Ovary (tissue), 9 donors: ENCODE measurements around the gene GSTO2. TPM values are rescaled to one million over a fixed set of nuclear protein-coding genes. Genes with fewer than 3 reads are reported as not detected.

ENCODE experiments used
- DNase-seq, 5 donors: peaks; one replicate each; pipeline ENCODE4 v3.0.0-alpha.2; 2019 to 2020
- H3K27ac ChIP-seq, 2 donors: fragments of 200-600 bp; one replicate each; pipeline versions ENCODE4 v1.5.1 to v1.8.0; 2019 to 2022
- H3K27me3 ChIP-seq: fragments of 200-600 bp; one replicate; pipeline ENCODE4 v1.8.0; 2022
- H3K36me3 ChIP-seq: fragments of 200-600 bp; sonication (generic); one replicate; pipeline ENCODE4 v1.5.1; 2019
- H3K4me1 ChIP-seq: one replicate; pipeline ENCODE4 v1.8.1; 2013; ENCODE audit warnings: mild to moderate bottlenecking, moderate library complexity; ENCODE audit not compliant: insufficient read depth
- H3K4me3 ChIP-seq: fragments of 200-600 bp; sonication (generic); one replicate; pipeline ENCODE4 v1.5.1; 2017
- H3K9me3 ChIP-seq, 2 donors: fragments of 200-600 bp in 1 of 2; sonication (generic) in 1 of 2; one replicate each; pipeline versions ENCODE4 v1.5.1 to v1.8.1; 2013 to 2019; ENCODE audit warnings: mild to moderate bottlenecking in 1 of 2, moderate library complexity in 1 of 2
- EP300 ChIP-seq: sonication (generic); formaldehyde crosslinking; IDR thresholded peaks from one replicate; pipeline ENCODE4 v1.6.1; 2017; ENCODE audit warnings: antibody characterized with exemption
- POLR2A ChIP-seq: fragments of 450-650 bp; IDR thresholded peaks from one replicate; pipeline ENCODE4 v1.6.1; 2017; ENCODE audit warnings: antibody characterized with exemption, mild to moderate bottlenecking, moderate library complexity
- WGBS, 3 donors: extraction: QIAGEN DNeasy Blood & Tissue Kit in 1 of 3; methylation state at CpG; one replicate each; pipeline versions ENCODE4 v1.1.5 to v1.1.7; 2013 to 2017; 5-methylcytosine and 5-hydroxymethylcytosine counted together
- intact Hi-C, 4 donors: fragments of 100-400 bp; cut with DNase I; formaldehyde crosslinking; loops; one replicate each; pipeline versions ENCODE4 v1.11.0 to v1.15.1; 2022 to 2023
- polyA plus RNA-seq, 2 donors: library from polyadenylated mRNA; stranded (reverse); fragments of 200-250 nt in 1 of 2; fragments of 350-450 nt in 1 of 2; fragmentation: Illumina TruSeq in 1 of 2; extraction: RNeasy Lipid Tissue Mini Kit (QIAGEN cat#74804) in 1 of 2; gene quantifications; one replicate each; pipeline ENCODE4 v1.2.3, GENCODE V29; 2013 to 2014
- total RNA-seq, 7 donors: library from RNA; depleted of rRNA in 2 of 7; stranded (reverse); fragments of >200 nt in 2 of 7; fragmentation: NEBNext Ultra II Directional in 3 of 7; extraction: Animal tissue kit (Norgen Biotek cat#: 25700) in 3 of 7; gene quantifications; one replicate each; pipeline versions ENCODE4 v1.1.0 to v1.2.4, GENCODE V29; 2016 to 2023
- TF ChIP-seq, protein P1 (sequence below), 3 donors: fragments of 450-650 bp in 2 of 3; fragments of 200-600 bp in 1 of 3; IDR thresholded peaks; one replicate each; pipeline versions ENCODE4 v1.5.1 to v1.8.0; 2016 to 2022; ENCODE audit warnings: antibody characterized with exemption in 3 of 3, mild to moderate bottlenecking in 1 of 3
- donor health status: DM: no; HTN: no; CAD: no; lungs with moderate emphysema.
- donor health status: DM: no; HTN: no; CAD: no.
- donor health status: Bipolar disorder and iron deficiency.
- donor health status: DM: yes; HTN: yes; CAD: no.
- donor health status: DM: no; HTN: no; CAD: no.
- donor health status: DM: yes; HTN: yes; CAD: no.

Gene GSTO2
- total and polyA plus RNA-seq, 9 donors = 3.7 to 19.0 (median 12.3) TPM

- H3K27me3 ChIP-seq = no peaks in the 10 kb centered on the region
- peaks cover 3% of the 10 kb centered on the region for H3K4me1 ChIP-seq
- intact Hi-C loops = loop anchor here in 1 of 4 donors (5.0 kb wide), 1 partner anchor 47 kb away; no protein-coding TSS in a partner anchor
- WGBS, 3 donors = 80 to 89% (median 86%) methylated on average over 1 of the region's 1 CpG
- no peak overlapping the region for H3K4me3 ChIP-seq
- no peak overlapping the region for H3K27ac ChIP-seq
- TF ChIP-seq, protein P1, sequence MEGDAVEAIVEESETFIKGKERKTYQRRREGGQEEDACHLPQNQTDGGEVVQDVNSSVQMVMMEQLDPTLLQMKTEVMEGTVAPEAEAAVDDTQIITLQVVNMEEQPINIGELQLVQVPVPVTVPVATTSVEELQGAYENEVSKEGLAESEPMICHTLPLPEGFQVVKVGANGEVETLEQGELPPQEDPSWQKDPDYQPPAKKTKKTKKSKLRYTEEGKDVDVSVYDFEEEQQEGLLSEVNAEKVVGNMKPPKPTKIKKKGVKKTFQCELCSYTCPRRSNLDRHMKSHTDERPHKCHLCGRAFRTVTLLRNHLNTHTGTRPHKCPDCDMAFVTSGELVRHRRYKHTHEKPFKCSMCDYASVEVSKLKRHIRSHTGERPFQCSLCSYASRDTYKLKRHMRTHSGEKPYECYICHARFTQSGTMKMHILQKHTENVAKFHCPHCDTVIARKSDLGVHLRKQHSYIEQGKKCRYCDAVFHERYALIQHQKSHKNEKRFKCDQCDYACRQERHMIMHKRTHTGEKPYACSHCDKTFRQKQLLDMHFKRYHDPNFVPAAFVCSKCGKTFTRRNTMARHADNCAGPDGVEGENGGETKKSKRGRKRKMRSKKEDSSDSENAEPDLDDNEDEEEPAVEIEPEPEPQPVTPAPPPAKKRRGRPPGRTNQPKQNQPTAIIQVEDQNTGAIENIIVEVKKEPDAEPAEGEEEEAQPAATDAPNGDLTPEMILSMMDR (IDR thresholded peaks at IDR 0.05) = no peak
- TF ChIP-seq POLR2A (no peak), EP300 (no peak)
- DNase-seq = no peak
- no peaks in the 10 kb centered on the region for H3K36me3 ChIP-seq
- H3K9me3 ChIP-seq = no peaks in the 10 kb centered on the region
Measured at GRCh38 chr10:104344219-104344618, 75.2 kb downstream of the GSTO2 start.

DNA sequence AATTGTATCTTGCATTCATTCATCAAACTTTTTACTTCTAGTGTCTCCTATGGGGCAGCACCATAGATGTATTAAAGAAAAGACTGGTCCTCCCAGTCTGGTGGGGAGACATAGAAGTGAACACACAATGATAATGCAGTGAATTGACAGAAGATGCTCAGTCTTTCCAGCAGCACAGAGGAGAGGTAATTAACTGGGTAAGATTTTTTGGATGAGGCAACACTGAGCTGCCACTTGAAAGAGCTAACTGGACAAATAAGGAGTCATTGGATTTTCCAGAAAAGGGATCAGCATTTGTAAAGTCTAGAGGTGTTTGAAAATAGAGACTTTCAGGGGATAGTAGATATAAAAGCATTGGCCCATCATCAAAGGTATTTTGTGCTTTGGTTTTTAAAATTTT is 76.5 kb downstream of the GSTO2 start:
- H3K27me3 ChIP-seq = no peaks in the 10 kb centered on the region
- DNase-seq = no peak
- no peaks in the 10 kb centered on the region for H3K9me3 ChIP-seq
- H3K4me3 ChIP-seq = no peak overlapping the region
- intact Hi-C loops = no loop called here
- H3K36me3 ChIP-seq = no peaks in the 10 kb centered on the region
- H3K27ac ChIP-seq = no peak overlapping the region
- no peaks in the 10 kb centered on the region for H3K4me1 ChIP-seq
- TF ChIP-seq, protein P1 (IDR thresholded peaks at IDR 0.05) = no peak
- TF ChIP-seq POLR2A (no peak), EP300 (no peak)

DNA sequence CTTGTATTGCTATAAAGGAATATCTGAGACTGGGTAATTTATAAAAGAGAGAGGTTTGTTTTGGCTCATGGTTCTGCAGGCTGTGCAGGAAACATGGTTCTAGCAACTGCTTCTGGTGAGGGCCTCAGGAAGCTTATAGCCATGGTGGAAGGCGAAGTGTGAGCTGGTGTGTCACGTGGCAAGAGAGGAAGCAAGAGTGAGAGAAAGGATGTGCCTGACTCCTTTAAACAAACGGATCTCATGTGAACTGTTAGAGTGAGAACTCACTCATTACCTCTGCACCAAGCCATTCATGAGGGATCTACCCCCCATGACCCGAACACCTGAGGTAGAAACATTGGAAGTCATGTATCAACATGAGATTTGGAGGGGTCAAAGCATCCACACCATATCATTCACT is 77.0 kb downstream of the GSTO2 start:
- DNase-seq = no peak
- Histone ChIP-seq H3K36me3 (no peaks in the 10 kb centered on the region), H3K27me3 (no peaks in the 10 kb centered on the region), H3K4me1 (no peaks in the 10 kb centered on the region), H3K27ac (no peak overlapping the region), H3K4me3 (no peak overlapping the region), H3K9me3 (no peaks in the 10 kb centered on the region)
- 64 to 69% (median 68%) methylated on average over 4 of the region's 4 CpGs for WGBS, 3 donors
- intact Hi-C loops = no loop called here
- TF ChIP-seq POLR2A = no peak
- TF ChIP-seq EP300 = no peak

DNA sequence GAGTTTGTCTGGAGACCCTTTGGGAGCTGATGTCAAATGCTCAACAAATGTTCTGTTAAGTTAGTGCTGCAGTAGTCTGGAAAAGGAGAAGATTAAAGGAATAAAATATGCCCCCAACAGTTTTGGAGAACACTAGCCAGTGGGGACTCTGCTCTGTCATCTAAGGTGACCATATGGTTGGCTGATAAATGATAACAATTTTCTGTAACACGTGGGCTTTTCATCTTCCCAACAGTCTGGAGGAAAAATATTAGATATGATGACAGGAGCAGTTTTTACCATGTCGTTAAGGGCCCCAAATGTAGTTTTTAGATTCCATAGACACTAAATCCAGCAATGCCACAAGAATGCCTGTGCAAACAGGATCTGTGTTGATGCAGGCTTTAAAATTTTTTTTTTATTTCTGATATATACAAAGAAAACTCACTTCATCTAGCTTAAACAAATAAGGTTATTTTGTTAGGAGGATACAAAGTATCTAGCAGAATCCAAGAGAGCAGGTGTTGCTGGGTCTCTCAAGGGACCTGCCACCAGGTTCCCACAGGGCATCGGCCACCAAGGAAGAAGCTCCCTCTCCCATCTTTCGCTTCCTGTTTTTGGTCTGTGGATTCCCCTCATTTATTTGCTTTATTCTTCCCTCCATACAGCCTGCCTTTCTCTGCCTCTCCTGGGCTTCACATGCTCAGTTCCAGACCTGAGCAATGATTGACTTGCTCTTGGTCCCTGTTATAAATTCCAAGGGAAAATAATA is 78.5 kb downstream of the GSTO2 start:
- intact Hi-C loops = loop anchor here in 1 of 4 donors (2.0 kb wide), 1 partner anchor 57 kb away; no protein-coding TSS in a partner anchor

More for the DNA sequence above, 78.5 kb downstream of the GSTO2 start:
- Histone ChIP-seq H3K27me3 (no peaks in the 10 kb centered on the region), H3K4me1 (no peaks in the 10 kb centered on the region), H3K36me3 (no peaks in the 10 kb centered on the region), H3K27ac (no peak overlapping the region), H3K9me3 (no peaks in the 10 kb centered on the region), H3K4me3 (no peak overlapping the region)
- DNase-seq = no peak
- TF ChIP-seq, protein P1 (IDR thresholded peaks at IDR 0.05) = no peak
- TF ChIP-seq POLR2A (no peak), EP300 (no peak)
- 71 to 75% (median 73%) methylated on average over 4 of the region's 4 CpGs for WGBS, 3 donors
